ENCODE results near the gene MSI2.

Gene MSI2

DNA sequence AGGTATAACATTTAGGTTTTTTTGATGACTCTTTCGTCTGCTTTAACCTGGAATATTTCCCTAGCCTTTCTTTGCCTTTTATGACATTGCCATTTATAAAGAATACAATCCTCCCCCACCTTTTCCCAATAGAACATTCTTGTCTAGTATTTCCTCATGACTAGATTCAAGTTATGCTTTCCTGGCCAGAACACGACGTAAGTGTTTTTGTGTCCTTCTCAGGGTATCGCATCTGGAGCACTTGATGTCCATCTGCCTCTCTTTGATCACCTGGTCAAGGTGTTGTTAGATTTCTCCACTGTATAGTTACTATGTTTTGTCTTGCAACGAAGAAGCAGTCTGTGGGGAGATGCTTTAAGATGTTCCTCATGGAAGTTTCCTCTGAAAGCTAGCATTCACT is 87.4 kb downstream of the MSI2 start:
- DNase-seq (ENCODE audit: low spot score) = no peak

DNA sequence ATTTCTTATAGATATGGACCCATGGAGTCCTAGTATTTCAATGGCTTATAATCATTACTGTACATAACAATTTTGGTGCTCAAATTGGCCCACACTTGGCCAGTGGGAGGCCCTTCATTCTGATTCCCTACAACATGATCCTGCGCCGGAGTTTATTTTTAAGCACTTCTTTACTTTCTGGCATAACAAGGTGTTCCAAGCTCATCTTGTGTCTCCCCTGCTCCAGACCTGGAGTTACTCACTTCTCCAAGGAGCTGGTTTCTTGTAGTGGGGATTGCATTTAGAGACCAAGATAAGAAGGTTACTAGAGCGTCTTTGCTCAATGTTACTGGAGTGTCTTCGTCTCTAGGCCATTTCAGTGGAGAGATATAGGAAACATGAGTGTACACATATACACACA is 87.9 kb downstream of the MSI2 start:
- DNase-seq (ENCODE audit: low spot score) = no peak

DNA sequence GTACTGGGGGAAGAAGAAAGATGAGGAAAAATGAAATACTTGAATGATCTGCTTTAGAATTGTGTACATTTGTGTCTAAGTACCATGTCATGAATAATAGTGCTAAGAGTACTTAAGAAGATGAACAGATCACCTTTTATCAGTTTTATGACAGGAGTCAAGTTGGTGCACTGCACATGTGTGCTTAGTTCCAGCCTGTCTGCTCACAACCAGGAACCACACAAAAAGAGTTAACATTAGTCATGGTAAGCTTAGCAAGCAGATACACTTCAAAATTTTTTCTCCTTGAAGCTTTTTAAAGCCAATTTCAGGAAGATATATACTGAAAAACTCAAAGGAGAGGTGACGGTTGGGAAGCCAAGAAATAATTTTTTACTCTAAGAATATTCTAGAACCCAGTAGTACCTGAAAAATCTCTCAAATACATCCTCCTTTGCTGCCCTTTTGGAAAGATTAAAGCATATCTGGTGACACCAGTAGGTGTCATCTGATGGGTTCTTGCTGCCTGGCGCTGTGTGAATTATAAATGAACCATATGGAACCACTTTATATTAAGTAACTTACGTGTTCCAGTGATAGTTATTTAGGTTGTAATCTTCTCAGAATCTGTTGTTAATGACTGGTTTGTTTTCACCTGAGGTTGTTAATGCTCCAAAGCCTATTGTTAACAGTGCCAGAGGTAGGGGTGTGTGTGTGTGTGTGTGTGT is 93.4 kb downstream of the MSI2 start:
- no peak for DNase-seq (ENCODE audit: low spot score)

DNA sequence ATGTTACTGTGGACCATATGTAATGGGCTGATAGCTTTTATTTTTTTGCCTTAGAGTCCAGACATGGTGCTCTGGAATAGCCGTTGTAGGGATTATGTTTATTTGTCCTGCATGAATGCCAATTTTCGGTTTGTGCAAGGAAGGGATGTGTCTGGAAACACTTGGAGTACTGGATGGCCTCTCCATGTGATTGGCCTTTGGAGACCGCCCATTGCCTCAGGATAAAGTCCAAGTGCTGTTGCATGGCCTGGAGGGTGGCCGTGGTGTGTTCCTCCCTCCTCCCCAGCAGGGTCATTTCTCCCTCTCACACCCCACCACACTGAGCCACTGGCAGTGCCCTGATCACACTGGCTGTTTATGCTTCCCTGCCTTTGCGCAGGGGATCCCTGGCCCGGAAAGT is 93.9 kb downstream of the MSI2 start:
- DNase-seq (ENCODE audit: low spot score) = peak; percentile 11

DNA sequence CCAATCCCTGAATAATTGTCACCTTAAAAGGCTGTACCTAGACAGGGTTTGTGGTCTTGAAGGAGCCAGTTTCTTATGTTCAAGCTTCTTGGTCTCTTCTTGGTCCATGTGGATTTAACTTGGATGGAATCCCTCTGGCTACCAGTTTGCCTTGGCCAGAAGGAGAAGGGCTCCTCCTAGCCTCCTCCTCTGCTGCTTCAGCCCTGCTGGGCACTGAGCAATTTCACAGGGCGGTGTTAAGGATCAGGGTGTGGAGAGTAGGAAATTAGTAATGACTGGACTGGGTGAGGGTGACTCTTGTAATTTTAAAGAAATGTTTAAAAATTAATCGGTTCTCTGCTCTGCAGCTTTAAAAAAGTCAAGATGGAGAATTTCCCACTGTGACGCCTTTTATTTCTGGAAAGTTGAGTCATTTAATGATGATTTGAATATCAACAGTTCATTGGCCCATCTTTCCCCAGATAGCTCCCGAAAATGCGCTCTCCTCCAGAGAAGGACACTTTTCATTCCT is 96.4 kb downstream of the MSI2 start:
- DNase-seq (ENCODE audit: low spot score) = no peak

DNA sequence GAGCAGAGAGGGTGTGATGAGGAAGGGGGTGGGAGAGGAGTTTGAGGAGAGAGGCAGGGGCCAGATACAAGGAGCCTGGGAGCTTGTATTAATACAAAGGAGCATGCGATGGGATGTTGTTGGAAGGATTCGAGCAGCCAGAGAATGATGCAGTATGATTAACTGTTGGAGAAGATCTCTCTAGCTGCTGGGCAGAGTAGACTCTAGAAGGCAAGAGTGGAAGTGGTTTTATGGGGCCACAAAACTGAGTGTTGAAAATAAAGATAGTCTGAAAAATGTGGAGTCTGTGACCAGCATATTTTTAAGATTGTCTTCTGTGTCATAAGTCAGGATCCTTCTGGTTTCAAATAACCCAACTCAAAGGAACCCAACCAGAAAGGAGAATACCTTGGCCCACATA is 98.3 kb downstream of the MSI2 start:
- DNase-seq (ENCODE audit: low spot score) = no peak

DNA sequence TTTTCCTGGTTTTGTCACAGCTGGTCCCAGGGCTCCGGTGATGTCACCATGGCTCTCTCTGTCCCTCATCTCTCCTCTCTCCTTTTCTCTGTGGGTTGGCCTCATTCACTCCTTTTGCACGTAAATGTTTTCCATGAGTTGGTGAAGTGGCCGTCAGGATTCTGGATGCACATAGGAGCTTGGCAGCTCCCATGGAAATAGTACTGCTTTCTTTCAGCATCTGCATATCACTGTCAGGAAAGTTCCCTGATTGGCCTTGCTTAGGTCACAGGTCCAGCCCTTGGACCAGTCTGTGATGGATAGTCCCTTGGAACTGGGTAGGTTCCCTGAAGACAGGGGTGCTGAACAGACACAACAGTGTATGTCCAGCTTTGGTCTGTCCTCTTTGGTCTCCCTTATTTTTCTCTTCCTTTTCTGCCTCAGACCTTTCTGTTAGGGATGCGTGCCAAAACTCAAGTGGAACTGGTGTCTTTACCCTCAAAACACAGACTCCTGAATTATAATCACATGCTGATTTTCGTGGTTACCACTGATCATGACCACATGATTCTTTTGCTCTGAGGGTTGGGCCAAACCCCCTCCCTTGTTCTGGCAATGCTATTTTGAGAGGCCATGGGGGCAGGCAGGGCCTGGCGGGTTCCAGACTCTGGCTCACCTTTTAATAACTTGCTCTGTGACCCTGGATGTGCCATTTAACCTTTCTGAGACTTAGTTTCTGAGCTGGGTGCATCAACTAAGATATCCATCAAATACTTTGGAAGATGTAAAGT is 99.0 kb downstream of the MSI2 start:
- DNase-seq (ENCODE audit: low spot score) = no peak

DNA sequence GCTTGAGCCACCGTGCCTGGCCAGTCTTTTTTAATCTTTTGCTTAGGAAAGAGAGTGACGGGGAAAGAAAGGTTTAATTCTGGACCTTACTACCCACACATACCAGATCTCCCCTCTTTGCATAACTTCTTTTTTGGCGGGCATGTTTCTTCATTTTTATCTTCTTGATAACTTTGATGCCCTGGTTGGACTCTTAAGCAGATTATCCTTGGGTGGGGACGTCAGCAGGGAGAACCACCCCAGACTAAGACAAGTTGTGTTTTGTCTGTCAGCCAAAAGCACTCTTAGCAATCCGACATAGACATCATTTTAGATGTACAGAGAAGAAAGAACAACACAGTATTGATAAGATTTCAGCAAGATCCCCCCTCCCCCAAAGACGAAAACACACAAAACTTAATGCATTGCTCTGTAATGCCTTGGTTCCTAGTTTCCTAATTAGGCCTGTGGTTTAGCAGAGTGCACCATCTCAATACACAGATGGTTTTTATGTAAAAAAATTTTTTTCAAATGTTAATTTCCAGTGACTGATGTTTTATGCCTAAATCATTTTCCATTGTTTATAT is 99.9 kb downstream of the MSI2 start:
- DNase-seq (ENCODE audit: low spot score) = no peak

DNA sequence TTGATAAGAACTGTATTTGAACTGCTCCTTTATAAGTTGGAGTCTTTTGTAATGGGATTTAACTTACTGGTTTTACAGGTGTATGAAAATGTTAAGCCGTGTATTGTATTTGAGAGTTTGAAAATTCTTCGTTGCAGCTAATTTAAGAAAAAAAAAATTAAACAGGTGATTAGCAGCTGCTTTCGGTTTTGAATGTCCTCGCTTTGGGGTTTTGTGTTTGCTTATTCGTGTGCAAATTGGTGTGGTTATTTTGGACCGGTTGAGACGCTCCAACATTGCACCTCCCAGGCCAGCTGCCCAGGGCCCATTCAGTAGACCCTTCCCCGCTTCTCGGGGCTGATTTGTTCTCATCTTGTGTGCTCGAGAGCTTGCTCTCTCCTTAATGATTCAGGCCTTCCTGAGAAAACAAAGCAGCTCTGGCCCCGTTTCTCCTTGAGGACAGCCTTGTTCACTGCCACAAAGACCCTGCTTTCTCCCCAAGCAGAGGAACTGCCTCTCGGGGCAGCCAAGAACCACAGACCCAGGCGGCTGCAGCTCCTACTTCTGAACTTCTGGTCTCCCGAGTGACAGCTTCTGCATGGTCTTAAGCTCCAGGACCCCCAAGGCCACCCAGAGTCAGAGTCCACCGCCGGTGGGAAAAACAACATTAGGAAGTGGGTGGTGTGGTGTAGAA is 100.5 kb downstream of the MSI2 start:
- no peak for DNase-seq (ENCODE audit: low spot score)

DNA sequence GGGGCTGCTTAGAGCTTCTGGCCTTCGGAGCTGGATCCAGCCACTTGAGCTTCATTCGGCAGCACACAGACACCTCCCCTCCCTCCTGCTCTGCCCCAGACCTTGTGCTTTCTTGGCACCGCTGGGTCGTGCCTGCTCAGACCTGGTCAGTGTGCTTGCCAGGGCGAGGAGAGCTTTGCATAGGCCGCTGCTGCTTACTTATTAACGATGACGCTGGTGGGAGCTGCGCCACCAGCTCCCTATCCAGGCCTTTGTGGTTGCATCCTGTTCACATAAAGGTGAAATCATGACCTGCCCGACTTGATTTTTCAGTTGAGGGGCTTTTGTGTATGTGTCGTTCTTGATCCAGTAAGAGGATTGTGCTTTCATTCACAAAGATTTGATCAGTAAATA is 101.1 kb downstream of the MSI2 start:
- DNase-seq (ENCODE audit: low spot score) = no peak

DNA sequence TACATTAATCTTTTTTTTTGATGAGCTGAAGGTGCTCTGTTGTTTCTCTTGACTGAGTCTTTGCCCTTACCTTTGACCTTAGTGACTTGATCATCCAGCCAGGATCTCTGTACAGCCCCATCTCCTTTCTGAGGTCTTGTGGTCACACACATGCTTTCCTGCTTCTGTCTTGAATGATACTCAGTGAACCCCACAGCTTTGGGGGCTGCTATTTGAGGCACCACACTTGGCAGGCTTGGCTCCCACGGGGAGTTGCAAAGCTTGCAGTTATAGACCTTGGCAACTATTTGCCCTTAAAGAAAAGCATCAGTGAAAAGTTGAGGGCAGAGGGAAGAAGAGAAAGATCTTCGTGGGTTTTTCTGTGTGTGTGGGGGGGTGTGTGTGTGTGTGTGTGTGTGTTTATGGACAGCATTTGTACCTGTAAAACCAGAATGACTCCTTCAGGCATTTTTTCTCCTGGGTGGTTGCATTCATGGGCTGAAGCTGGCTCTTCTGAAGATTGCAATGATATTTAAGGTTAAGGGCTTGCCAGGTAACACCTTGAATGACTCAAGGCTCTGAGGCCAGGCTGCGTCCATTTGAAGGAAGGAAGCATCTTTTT is 101.6 kb downstream of the MSI2 start:
- no peak for DNase-seq (ENCODE audit: low spot score)

DNA sequence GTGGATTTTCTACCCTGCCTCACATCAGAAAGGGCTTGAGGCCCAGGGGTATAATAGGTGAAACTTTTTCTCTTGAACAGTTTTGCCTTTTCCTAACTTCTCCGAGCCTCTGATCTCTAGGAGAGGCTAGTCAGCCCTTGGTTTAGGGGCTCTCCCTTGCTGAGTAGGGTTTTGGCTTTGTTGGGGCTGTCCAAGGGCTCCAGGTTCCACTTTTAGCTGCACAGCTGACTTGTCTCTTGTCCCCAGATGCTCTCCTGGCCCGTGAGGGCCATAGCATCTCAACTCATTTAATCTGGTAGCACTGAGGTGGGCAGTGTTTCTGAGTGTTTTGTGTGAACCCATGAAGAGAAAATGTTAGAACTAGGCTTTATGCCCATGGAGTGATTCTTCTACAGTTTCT is 103.9 kb downstream of the MSI2 start:
- DNase-seq (ENCODE audit: low spot score) = no peak

DNA sequence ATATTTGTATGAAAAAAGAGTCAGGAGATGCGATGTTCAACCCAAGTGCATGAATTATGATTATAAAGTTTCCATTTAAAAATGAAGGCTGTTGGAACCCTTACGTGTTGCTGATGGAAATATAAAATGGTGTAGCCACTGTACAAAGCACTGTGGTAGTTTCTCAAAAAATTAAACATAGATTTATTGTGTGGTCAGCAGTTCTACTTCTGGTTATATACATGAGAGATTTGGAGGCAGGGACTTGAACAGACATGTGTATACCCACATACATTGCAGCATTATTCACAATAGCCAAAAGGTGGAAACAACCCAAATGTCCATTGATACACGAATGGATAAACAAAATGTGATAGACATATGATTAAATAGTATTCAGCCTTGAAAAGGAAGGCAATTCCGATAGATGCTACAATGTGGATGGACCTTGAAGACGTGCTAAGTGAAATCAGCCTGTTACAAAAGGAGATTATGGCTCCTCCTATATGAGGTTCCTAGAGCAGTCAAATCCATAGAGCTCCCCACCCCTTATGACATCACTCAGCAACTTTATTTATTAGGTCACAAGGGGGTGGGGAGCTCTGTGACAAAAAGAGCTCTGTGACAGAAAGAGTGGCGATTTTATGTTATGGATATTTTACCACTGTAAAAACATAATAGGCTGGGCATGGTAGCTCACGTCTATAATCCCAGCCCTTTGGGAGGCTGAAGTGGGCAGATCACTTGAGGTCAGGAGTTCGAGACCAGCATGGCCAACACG is 106.7 kb downstream of the MSI2 start:
- DNase-seq (ENCODE audit: low spot score) = no peak

DNA sequence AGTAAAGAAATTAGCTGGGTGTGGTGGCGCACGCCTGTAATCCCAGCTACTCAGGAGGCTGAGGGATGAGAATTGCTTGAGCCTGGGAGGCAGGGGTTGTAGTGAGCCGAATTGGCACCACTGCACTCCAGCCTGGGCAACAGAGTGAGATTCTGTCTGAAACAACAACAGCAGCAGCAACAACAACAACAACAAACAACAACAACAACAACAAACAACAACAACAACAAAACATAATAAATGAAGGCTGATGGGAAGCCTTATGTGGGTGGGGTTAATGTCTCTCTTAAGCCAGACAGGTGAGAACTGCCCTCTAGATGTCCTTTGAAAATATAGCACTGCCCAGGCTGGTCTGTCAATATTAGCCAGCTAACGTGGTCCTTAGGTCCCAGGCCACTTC is 107.3 kb downstream of the MSI2 start:
- no peak for DNase-seq (ENCODE audit: low spot score)

DNA sequence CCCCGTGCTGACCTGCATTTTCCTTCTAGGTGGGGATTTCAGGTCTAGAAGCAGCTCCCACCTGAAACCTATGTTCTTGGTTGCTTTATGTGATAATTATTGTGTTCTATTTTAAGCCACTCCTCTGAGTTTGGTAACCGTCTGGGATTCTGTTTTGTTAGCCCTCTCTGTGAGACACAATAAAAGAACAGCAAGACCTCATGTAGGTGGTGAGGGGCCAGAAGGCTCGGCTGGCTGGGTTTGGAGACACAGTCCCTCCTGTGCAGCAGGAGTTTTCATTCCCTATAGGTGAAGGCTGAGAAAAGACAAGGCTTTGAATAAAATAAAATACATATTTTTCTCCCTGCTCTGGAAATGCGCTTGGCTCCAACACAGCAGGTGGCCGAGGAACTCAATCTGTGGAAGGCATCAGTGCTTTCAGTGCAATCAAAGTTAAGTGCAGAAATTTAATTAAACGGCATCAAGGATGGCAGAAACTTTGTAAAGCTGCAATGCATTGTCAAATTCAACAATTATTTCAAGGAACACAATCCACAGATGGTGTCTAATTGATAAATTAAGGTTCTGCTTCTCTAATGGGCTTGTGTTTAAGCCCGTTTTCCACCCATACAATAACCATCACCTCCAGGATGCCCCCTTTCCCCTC is 107.8 kb downstream of the MSI2 start:
- no peak for DNase-seq (ENCODE audit: low spot score)

DNA sequence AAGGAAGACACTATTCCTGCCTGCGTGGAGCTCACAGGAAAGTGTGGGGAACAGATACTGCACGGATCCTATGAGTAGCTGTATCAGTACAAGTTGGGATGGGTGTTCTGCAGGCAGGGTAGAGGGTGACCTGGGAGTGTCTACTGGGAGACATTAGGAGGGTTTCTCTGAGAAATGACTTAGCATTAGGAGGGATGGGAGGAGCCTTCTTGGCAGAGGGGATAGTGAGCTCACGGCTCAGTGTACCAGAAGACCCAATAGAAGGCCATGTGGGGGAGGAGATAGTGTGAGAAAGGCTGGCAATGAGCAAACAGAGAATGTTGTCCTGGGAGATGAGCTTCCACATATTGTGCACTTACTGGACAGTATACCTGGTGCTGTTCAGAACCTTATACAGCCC is 109.1 kb downstream of the MSI2 start:
- DNase-seq (ENCODE audit: low spot score) = no peak

DNA sequence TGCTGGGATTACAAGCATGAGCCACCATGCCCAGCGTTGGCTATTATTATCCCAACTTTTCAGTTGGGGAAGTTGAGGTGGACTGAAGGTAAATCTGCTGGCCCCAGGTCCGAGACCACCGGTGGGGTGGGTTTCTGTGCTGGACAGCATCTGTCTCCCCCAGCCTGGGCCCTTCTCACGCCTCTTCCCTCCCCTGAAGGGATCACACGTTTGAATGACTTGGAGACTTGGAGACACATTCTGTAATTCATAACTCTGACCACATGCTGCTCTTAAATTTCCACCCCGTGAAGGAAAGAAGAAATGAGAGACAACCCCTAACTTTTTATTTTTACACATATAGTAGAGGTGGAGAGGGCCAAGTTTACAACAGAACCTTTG is 109.8 kb downstream of the MSI2 start:
- no peak for DNase-seq (ENCODE audit: low spot score)

DNA sequence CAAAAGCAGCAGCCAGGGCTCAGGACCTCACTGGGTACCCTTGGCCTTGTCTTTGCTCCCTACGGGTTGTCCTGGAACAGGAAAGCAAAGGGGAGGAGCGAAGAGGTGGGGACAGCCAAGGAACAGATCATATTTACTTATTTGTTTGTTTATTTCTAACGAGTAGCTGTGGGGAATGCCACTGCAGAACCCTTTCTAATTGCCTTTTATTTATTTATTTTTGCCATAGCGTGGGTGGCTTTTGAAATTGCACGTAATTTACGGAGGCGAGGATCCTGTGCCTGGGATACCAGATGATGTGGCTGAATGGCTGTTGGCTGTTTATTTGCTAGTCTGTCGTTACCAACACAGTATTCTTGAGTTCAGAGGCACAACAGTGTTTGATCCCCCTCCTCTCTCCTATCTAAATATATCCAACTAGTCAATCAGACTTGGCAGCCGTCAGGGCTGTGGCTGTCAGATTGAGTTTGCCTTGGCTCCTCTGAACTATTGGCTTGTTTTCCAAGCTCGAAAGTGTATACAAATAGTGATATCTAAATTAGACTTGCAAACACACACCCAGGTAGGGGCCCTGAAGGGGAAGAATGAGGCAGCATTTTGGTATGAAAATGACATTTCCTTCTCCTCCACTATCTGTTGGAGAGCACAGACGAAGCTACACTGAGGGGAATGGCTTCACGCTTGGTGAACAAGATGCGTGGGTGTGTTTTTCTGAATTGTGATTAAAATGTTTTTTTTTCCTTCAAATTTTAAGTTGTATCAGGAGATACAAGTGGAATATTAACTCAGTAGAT is 110.4 kb downstream of the MSI2 start:
- DNase-seq (ENCODE audit: low spot score) = no peak

DNA sequence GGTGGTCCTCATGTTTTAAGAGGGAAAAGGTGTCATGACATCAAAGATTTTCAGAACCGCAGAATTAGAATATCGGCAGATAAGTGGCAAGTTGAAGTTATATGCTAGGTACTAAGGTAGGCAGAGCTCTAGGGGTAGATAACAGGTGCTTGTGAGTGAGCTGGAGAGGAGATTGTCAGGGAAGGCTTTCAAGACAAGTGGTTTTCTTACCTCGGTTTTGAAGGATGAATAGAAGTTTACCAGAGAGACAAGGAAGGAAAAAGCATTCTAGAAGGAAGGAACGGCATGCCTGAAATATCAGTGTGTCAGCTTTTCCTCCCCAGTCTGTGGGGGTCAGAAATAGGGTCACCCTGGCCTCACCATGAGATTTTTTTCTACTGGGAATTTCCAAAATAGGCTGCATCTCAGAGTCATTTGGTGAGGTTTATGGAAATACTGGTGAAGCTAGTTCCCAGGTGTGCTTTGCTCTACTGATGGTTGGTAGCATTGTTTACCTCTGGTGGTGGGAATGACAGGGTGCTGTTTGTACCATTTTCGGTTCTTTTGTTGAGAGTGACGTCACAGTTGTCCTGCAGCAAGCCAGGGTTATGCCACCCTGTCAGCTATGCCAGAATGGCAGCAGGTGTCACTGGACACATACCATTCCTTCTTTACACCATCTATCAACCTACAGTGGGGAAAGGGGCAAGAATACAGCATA is 112.5 kb downstream of the MSI2 start:
- DNase-seq (ENCODE audit: low spot score) = no peak

DNA sequence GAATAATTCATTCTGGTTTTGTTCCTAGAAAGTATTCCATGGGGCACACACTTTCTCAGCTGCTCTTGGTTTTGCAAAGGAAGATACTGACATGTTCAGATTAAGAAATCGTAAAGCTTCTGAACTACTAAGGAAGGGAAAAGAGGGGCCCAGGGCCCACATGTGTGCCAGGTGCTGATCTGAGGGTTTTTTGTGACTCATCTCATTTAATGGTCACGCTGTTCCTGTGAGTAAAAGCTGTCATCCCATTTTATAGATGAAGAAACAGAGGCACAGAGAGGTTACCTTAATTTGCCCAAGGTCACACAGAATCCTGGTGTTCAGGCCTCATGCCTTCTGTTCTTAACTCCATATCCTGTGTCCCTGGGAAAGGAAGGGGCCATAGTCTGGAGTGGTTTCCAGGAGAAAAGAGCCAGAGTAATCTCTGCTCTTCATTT is 113.2 kb downstream of the MSI2 start:
- no peak for DNase-seq (ENCODE audit: low spot score)
